PC-9 (cell line): ENCODE data around the gene INPP5A. TPM values are rescaled to one million over a fixed set of nuclear protein-coding genes. Genes with fewer than 3 reads are reported as not detected.

ENCODE experiments used
- BruUV-seq: library from RNA; stranded (reverse); fragments of 400-500 nt; replicated peaks from 2 replicates; lab custom pipeline; 2021; lab: Mats Ljungman, UMichigan
- CTCF ChIA-PET: fragments of 300-600 bp; sonication (Branson Sonifier 250); formaldehyde crosslinking; loops from one replicate; lab custom pipeline; 2022; ENCODE audit warnings: antibody characterized with exemption; lab: Charles Lee
- POLR2A ChIA-PET: fragments of 300-600 bp; sonication (Branson Sonifier 250); formaldehyde crosslinking; loops from one replicate; lab custom pipeline; 2022; ENCODE audit warnings: antibody characterized with exemption; ENCODE audit not compliant: unreplicated experiment; lab: Charles Lee
- DNase-seq, 2 experiments: peaks; one replicate each; pipeline versions ENCODE4 v3.0.0 to v3.0.0-alpha.2; 2015 to 2022; ENCODE audit warnings: mixed read lengths in 1 of 2
- H2AFZ ChIP-seq: fragments of 200-600 bp; sonication (generic); 2 replicates; pipeline ENCODE4 v1.8.1; 2017; ENCODE audit warnings: antibody characterized with exemption
- H3F3A ChIP-seq: fragments of 200-600 bp; sonication (generic); 2 replicates; pipeline ENCODE4 v1.8.1; 2017; ENCODE audit warnings: antibody characterized with exemption, mild to moderate bottlenecking, low read depth; ENCODE audit not compliant: insufficient read depth
- H3K27ac ChIP-seq: fragments of 200-600 bp; sonication (generic); 2 replicates; pipeline ENCODE4 v1.6.1; 2016; ENCODE audit warnings: mixed run types
- H3K27me3 ChIP-seq: fragments of 200-600 bp; sonication (generic); 2 replicates; pipeline ENCODE4 v1.6.1; 2016; ENCODE audit warnings: low read depth, mixed run types; ENCODE audit not compliant: insufficient read depth
- H3K36me3 ChIP-seq: fragments of 200-600 bp; sonication (generic); 2 replicates; pipeline ENCODE4 v1.6.1; 2016; ENCODE audit warnings: low read depth, mixed run types
- H3K4me1 ChIP-seq: fragments of 200-600 bp; sonication (generic); replicated peaks from 2 replicates; pipeline ENCODE4 v1.6.1; 2016; ENCODE audit warnings: mixed run types; ENCODE audit not compliant: insufficient read depth
- H3K4me2 ChIP-seq: fragments of 200-600 bp; sonication (generic); 2 replicates; pipeline ENCODE4 v1.6.1; 2017; ENCODE audit warnings: mixed run types
- H3K4me3 ChIP-seq: fragments of 200-600 bp; sonication (generic); 2 replicates; pipeline ENCODE4 v1.6.1; 2016; ENCODE audit warnings: mixed run types
- H3K79me2 ChIP-seq: fragments of 200-600 bp; sonication (generic); 2 replicates; pipeline ENCODE4 v1.6.1; 2017; ENCODE audit warnings: low read depth, mixed run types
- H3K9me2 ChIP-seq: fragments of 200-600 bp; sonication (generic); 2 replicates; pipeline ENCODE4 v1.8.1; 2017; ENCODE audit warnings: mild to moderate bottlenecking; ENCODE audit not compliant: insufficient read depth
- H3K9me3 ChIP-seq: fragments of 200-600 bp; sonication (generic); 2 replicates; pipeline ENCODE4 v1.8.1; 2016; ENCODE audit warnings: low read depth; ENCODE audit not compliant: insufficient read depth
- H4K20me1 ChIP-seq: fragments of 200-600 bp; sonication (generic); 2 replicates; pipeline ENCODE4 v1.8.1; 2017; ENCODE audit not compliant: insufficient read depth
- EZH2 ChIP-seq: fragments of 200-600 bp; sonication (generic); IDR thresholded peaks from 2 replicates; pipeline ENCODE4 v1.8.0; 2017; ENCODE audit warnings: antibody characterized with exemption, low read depth
- intact Hi-C: fragments of 100-400 bp; cut with micrococcal nuclease; formaldehyde crosslinking; loops from one replicate; pipeline ENCODE4 v1.10.0; 2022; ENCODE audit not compliant: unreplicated experiment
- total RNA-seq: library from RNA; stranded (reverse); gene quantifications from 2 replicates; pipeline ENCODE4 v1.2.3, GENCODE V29; 2021
- TF ChIP-seq, protein P1 (sequence below): fragments of 200-600 bp; sonication (generic); conservative IDR thresholded peaks from 2 replicates; pipeline ENCODE4 v1.6.1; 2017; ENCODE audit warnings: mixed run types, antibody characterized with exemption, mild to moderate bottlenecking, moderate library complexity

The INPP5A gene
- total RNA-seq, 1 experiment from 2014 or later = 18.4 TPM

DNA sequence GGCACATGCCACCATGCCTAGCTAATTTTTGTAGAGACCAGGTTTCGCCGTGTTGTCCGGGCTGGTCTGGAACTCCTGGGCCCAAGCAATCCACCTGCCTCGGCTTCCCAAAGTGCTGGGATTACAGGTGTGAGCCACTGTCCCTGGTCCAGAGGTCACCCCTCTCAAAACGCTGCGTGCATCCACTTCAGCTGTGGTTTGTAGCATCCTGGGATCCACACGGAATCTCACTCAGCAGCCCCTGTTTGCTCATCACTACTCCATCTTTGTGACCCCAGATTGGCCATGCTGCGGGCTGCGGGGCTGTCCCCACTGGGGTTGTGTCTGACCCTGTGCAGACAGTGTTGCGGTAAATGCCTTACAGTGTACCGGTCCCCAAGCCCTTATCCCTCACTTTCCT is 3.5 kb downstream of the INPP5A start:
- POLR2A ChIA-PET = no interaction called here
- H4K20me1 ChIP-seq = no peaks in the 10 kb centered on the region; the same call in 1 of the 2 replicates
- TF ChIP-seq, protein P1, sequence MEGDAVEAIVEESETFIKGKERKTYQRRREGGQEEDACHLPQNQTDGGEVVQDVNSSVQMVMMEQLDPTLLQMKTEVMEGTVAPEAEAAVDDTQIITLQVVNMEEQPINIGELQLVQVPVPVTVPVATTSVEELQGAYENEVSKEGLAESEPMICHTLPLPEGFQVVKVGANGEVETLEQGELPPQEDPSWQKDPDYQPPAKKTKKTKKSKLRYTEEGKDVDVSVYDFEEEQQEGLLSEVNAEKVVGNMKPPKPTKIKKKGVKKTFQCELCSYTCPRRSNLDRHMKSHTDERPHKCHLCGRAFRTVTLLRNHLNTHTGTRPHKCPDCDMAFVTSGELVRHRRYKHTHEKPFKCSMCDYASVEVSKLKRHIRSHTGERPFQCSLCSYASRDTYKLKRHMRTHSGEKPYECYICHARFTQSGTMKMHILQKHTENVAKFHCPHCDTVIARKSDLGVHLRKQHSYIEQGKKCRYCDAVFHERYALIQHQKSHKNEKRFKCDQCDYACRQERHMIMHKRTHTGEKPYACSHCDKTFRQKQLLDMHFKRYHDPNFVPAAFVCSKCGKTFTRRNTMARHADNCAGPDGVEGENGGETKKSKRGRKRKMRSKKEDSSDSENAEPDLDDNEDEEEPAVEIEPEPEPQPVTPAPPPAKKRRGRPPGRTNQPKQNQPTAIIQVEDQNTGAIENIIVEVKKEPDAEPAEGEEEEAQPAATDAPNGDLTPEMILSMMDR = no peak
- TF ChIP-seq EZH2 = no peak
- H3K9me2 ChIP-seq = no peaks in the 10 kb centered on the region
- peaks cover 20% of the 10 kb centered on the region for H3K79me2 ChIP-seq
- intact Hi-C loops = no loop called here
- BruUV-seq = no TSS peak
- H2AFZ ChIP-seq = no peak overlapping the region
- no peaks in the 10 kb centered on the region for H3K27me3 ChIP-seq
- CTCF ChIA-PET = no interaction called here
- DNase-seq = no peak
- no peaks in the 10 kb centered on the region for H3F3A ChIP-seq
- H3K27ac ChIP-seq = no peak overlapping the region
- H3K36me3 ChIP-seq = no peaks in the 10 kb centered on the region
- no peak overlapping the region for H3K4me2 ChIP-seq
- no peaks in the 10 kb centered on the region for H3K9me3 ChIP-seq
- H3K4me3 ChIP-seq = no peak overlapping the region
- H3K4me1 ChIP-seq = peaks cover 10% of the 10 kb centered on the region; the same call in 1 of the 2 replicates

DNA sequence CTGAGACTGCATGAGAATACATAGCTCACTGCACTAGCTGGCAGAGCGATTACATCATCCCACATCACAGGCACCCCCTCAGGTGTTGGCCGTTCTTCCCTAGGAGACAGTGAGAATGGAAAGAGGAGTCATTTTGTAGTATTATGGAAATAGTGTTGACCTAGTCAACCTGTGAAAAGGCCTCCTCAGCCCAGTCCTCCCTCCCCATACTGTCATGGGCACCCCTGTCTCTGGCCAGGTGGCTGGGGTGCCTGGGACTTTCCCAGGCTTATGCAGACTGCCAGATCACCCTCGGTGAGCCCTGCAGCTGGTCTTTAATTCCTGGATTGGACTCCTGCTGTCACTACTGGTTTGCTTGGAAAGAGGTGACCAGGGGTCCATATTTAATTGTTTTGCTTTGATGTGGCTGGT is 4.0 kb downstream of the INPP5A start:
- H3K79me2 ChIP-seq = peaks cover 16% of the 10 kb centered on the region
- no peak overlapping the region for H3K27ac ChIP-seq
- ChIA-PET POLR2A (no interaction called here), CTCF (no interaction called here)
- H3F3A ChIP-seq = no peaks in the 10 kb centered on the region
- H3K9me3 ChIP-seq = no peaks in the 10 kb centered on the region
- no peak for TF ChIP-seq EZH2
- TF ChIP-seq, protein P1 = no peak
- no peak overlapping the region for H3K4me3 ChIP-seq
- H3K9me2 ChIP-seq = no peaks in the 10 kb centered on the region
- no peaks in the 10 kb centered on the region for H3K36me3 ChIP-seq
- no peaks in the 10 kb centered on the region for H3K27me3 ChIP-seq
- H3K4me1 ChIP-seq = peaks cover 10% of the 10 kb centered on the region; the same call in 1 of the 2 replicates
- no TSS peak for BruUV-seq
- H3K4me2 ChIP-seq = no peak overlapping the region
- intact Hi-C loops = no loop called here
- no peak overlapping the region for H2AFZ ChIP-seq
- H4K20me1 ChIP-seq = no peaks in the 10 kb centered on the region; the same call in 1 of the 2 replicates
- DNase-seq = no peak

DNA sequence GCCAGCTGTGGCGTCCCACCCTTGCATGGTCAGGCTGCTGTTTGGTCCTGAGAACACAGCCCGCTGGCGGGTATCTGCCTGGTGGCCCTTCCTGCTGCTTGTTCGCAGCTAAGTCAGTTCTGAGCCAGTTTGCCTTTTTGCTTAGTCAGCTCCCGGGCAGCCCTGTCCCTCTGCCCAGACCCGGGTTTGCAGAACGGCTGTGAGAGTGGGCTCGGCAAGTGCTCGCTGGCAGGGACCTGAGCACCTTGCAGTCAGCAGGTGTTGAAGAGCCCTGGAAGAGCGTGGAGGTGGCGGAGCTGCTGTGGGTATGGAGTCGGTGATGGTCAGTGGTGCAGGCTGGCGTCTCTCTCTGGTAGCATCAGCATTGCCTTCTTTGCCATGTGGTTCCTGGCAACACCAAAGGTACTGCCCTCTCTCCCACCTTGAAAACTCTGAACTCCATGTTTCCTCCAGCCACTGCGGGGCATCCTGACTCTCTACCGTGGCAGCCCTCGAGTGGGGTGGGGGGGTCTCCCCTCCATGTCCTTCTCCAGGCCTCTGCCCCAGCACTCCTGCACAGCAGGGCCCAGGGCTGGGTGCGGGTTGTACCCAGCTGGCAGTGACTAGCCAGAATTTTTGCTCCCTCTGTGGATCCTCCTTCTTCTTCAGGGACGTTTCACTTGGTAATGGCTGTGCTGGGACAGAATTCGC is 4.6 kb downstream of the INPP5A start:
- Histone ChIP-seq H3K27me3 (no peaks in the 10 kb centered on the region), H3K9me3 (no peaks in the 10 kb centered on the region), H4K20me1 (no peaks in the 10 kb centered on the region; the same call in 1 of the 2 replicates), H3K27ac (no peak overlapping the region), H3K79me2 (peaks cover 14% of the 10 kb centered on the region), H3K36me3 (no peaks in the 10 kb centered on the region), H3K9me2 (no peaks in the 10 kb centered on the region), H3F3A (no peaks in the 10 kb centered on the region), H3K4me1 (peaks cover 10% of the 10 kb centered on the region; the same call in 1 of the 2 replicates), H3K4me3 (no peak overlapping the region), H3K4me2 (no peak overlapping the region), H2AFZ (no peak overlapping the region)
- no peak for DNase-seq
- CTCF ChIA-PET = no interaction called here
- TF ChIP-seq, protein P1 = no peak
- no peak for TF ChIP-seq EZH2
- POLR2A ChIA-PET = no interaction called here
- intact Hi-C loops = no loop called here
- BruUV-seq = no TSS peak
